Amygdala (tissue), 56 donors: ENCODE measurements around the gene STX16.
"Not testable (repeated sequence)": the region's sequence is repeated elsewhere in the genome, so short reads cannot be mapped to it uniquely, and the experiment has no call there.

ENCODE experiments used
- DNase-seq, 56 donors: peaks; one replicate each; lab custom pipeline; 2025; lab: John Stamatoyannopoulos, UW

The STX16 gene

GRCh38 chr20:58716476-58717277 lies 65.6 kb downstream of the STX16 start:
- peak in 3 of 56 donors; percentile 16 to 29 (median 27) for DNase-seq

DNA sequence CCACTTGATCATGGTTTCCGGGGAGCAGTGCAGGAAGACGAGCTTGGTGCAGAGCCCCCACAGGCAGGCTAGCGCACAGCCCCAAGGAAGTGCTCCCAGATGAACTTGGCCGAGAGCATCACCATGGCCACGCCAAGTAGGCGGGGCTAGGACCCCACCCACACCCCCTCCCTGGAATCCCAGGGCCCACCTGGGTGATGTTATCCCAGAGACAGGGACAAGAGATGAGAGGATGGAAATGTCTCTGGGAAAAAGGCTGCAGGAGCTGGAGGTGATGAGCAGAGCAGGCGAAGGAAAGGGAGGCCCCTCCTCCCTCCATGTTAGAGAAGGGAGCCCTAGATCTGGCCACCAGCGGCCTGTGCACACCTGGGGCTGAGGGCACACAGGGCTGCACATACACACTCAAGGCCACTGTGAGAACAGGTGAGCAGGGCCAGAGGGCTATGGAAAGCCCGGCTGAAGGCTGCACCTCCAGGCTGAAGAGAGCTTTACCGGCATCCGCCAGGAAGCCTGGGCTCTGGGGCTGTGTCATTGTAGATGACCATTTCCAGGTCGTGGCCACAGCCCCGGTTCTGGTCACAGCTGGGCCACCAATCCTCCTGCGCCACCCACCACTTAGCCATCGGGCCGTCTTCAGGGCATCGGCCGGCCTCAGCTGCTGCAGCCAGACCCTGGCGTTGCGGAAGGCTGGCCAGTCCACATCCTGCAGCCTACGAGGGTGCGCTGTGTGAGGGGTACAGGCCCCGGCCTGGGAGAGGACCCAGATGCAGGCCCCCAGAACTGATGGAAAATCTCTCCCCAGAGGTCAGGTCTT lies 66.4 kb downstream of the STX16 start:
- no peak for DNase-seq

DNA sequence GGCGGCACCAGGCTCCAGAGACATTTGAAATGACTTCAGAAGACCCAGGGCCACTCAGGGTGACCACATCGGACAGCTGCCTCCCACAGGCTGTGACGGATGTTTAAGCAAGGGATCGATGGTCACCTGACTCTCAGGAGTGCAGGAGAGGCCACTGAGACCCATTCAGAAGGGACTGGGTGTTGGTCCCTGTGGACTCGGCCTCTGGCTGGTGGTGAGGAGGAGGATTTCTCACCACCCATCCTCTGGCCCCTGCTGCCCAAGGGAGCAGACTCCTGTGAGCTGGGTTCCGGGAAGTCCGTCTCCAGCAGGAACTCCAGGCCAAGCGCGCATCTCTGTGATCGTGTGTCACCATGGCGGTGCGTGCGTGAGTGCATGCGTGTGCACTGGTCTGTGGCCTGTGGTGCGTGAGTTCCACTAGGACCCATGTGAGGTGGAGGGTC lies 67.1 kb downstream of the STX16 start:
- DNase-seq = no peak

DNA sequence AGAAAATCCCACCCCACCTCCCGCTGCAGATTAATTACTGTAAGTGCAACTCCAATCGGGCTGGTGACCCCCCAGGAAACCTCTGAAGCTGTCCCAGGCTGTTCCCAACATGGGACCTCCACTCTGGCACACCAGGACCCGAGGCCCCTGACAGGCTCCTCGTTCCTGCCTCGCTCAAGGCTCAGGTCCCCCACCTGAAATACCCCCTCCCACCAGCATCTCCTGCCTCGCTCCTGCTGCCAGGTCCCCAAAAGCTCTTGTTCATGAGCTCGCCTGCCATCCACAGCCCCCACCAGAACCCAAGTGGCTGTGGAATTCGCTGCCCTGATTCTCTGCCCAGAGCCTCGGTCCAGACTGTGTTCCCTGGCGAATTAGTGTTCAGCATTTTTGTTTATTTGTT lies 67.6 kb downstream of the STX16 start:
- peak in 1 of 56 donors; percentile 47 for DNase-seq

DNA sequence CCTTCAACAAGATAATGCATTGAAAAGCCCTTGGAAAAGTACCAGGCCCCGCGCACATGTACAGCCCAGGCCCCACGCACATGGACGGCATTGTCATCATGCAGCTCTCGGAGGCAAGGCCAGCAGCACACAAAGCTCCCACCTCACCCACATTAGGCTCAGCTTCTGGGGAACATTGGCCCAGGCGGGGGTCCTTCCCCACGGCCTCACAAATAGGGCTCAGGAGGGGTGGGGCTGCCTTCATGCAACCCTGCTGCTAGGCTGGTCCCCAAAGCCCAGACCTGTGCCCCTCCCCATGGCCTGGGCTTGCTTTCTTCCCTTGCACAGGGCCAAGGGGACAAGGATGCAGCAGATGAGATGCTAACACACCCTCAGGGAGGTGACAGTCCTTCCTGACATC lies 68.2 kb downstream of the STX16 start:
- peak in 11 of 56 donors; percentile 17 to 63 (median 39) for DNase-seq

DNA sequence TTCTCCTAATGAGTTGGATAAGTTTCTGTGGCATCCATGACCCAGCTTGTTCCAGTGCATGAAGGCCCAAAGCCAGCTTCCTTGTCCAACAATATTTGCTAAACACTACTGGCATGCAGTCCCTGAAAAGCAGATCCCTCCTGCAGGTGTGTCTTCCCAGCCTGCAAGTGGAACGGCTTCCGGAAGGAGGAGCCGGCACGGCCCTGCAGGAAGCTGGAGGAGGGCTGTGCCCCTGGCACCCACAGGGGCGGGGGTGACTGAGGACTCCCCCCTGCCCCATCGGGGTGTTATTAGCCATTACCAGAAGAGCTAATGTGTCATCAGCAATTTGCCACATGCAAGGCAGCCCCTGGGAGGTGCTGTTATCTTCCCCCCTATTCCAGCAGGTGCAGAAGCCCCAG lies 68.9 kb downstream of the STX16 start:
- DNase-seq = no peak

DNA sequence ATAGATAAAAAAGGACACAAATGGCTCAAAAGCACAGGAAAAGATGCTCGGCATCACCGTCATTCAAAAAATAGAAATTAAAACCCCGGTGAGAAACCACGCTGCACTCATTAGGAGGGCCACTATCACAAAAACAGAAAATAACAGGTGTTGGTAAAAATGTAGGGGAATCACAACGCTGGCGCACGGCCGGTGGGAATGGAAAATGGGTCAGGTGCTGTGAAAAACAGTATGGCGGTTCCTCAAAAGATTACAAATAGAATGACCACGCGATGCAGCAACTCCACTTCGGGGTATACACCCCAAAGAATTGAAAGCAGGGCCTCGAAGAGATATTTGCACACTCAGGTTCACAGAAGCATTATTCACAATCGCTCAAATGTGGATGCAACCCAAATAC lies 69.8 kb downstream of the STX16 start:
- no peak for DNase-seq

DNA sequence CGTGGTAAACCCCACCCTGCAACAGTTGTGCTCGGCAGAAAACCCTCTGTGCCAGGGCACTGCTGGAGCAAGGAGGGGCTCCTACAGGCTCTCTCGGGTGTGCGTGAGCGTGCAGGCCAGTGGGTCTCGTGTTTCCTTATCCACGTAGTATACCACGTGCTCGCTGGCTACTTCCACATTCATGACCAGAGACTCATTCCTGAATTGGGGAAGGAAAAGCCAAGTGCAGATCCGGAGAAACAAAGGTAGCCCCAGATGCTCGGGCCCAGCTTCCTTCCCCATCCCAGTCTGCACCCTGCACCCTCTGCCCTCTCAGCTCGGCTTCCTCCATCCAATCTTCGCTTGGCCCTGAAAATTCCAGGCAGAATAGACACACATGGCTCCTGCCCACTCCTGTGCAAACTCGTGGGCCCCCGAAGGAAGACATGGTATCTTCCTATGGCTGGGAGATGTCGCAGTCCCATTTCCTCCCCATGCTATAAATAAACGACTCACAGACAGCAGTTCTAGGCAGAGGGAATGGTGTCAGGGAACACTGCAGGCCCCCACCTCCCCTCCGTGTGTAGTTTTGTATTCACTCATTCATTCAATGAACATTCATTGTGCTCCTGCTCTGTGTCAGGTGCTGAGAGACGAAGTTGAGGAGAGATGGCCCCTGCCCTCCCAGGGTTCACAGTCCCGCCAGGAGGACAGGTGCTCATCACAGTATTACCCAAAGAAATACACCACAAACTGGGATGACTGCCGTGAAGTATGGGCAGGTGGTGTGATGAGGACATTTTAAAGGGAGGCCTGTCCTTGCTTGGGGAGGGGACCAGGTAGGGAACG lies 71.1 kb downstream of the STX16 start:
- no peak for DNase-seq

GRCh38 chr20:58722877-58723627 lies 72.0 kb downstream of the STX16 start:
- DNase-seq = no peak

- DNase-seq = no peak
Measured at GRCh38 chr20:58723628-58723984, 72.5 kb downstream of the STX16 start.

GRCh38 chr20:58726156-58726555 lies 75.1 kb downstream of the STX16 start:
- DNase-seq = not testable (repeated sequence)
